Pancreas (tissue), 10 donors: ENCODE data around the gene PHOX2B. TPM values are rescaled to one million over a fixed set of nuclear protein-coding genes. Genes with fewer than 3 reads are reported as not detected.

Experiments used
- ATAC-seq, 4 donors: fragments of 200-7000 bp; cut with Tn5 transposase; one replicate each; pipeline versions ENCODE4 v1.8.0 to v1.9.1; 2020; ENCODE audit warnings: mild to moderate bottlenecking in 4 of 4, moderate library complexity in 4 of 4
- DNase-seq, 6 donors: peaks; one replicate each; pipeline ENCODE4 v3.0.0-alpha.2; 2020
- FAIRE-seq: peaks from 2 replicates; lab custom pipeline; 2012; peaks lifted over from hg19 to GRCh38; lab: Jason Lieb, UNC
- H3K27ac ChIP-seq, 4 donors: fragments of 200-600 bp; sonication (generic); 1 replicate in 3 of 4; 2 replicates in 1 of 4; pipeline versions ENCODE4 v1.5.0 to v1.8.0; 2020
- H3K27me3 ChIP-seq, 4 donors: fragments of 200-600 bp; one replicate each; pipeline ENCODE4 v1.8.0; 2021
- H3K36me3 ChIP-seq, 3 donors: fragments of 200-600 bp; sonication (generic) in 1 of 3; one replicate each; pipeline versions ENCODE4 v1.5.0 to v1.8.0; 2020 to 2021
- H3K4me1 ChIP-seq, 3 donors: fragments of 200-600 bp; one replicate each; pipeline ENCODE4 v1.8.0; 2021
- H3K4me3 ChIP-seq, 4 donors: fragments of 200-600 bp; sonication (generic) in 2 of 4; one replicate each; pipeline versions ENCODE4 v1.5.0 to v1.8.0; 2020 to 2021
- H3K9me3 ChIP-seq, 4 donors: fragments of 200-600 bp; one replicate each; pipeline ENCODE4 v1.8.0; 2021
- CTCF ChIP-seq, 4 donors: fragments of 200-600 bp; sonication (generic) in 3 of 4; IDR thresholded peaks; one replicate each; pipeline versions ENCODE4 v1.5.0 to v1.8.0; 2021; ENCODE audit warnings: antibody characterized with exemption in 4 of 4
- WGBS, 2 donors: extraction: QIAGEN DNeasy Blood & Tissue Kit; methylation state at CpG; one replicate each; pipeline ENCODE4 v1.1.7; 2013; 5-methylcytosine and 5-hydroxymethylcytosine counted together
- intact Hi-C, 3 donors: fragments of 100-400 bp; cut with DNase I; formaldehyde crosslinking; loops; one replicate each; pipeline versions ENCODE4 v1.11.1 to v1.14.2; 2022
- polyA plus RNA-seq, 2 donors: library from polyadenylated mRNA; stranded (reverse); fragments of 200-250 nt; gene quantifications; one replicate each; pipeline ENCODE4 v1.2.3, GENCODE V29; 2013
- total RNA-seq, 6 donors: library from RNA; stranded (reverse); fragmentation: NEBNext Ultra II Directional in 4 of 6; extraction: Animal tissue kit (Norgen Biotek cat#: 25700) in 4 of 6; gene quantifications; one replicate each; pipeline versions ENCODE4 v1.2.1 to v1.2.4, GENCODE V29; 2021 to 2023
- donor health status: healthy with polysubstance abuse.
- donor health status: DM: no; HTN: no; CAD: no; lungs with moderate emphysema.
- donor health status: DM: no; HTN: no; CAD: no.
- donor health status: control.
- donor health status: control.
- donor health status: Bipolar disorder and iron deficiency.
- donor health status: DM: yes; HTN: yes; CAD: no.
- donor health status: DM: no; HTN: no; CAD: no.
- donor health status: DM: no; HTN: no; CAD: no.
- donor health status: DM: yes; HTN: yes; CAD: no.

Gene PHOX2B
- total and polyA plus RNA-seq, 8 donors: 0.54 TPM; not detected in 7

- TF ChIP-seq CTCF (IDR thresholded peaks at IDR 0.05): no peak
- Histone ChIP-seq H3K9me3 (no peaks in the 10 kb centered on the region), H3K4me3 (no peak overlapping the region), H3K4me1 (no peaks in the 10 kb centered on the region), H3K36me3 (no peaks in the 10 kb centered on the region), H3K27me3 (no peaks in the 10 kb centered on the region), H3K27ac (no peak overlapping the region)
- ATAC-seq (no peak), DNase-seq (no peak), FAIRE-seq (no peak)
- WGBS, 2 donors: 39 to 49% methylated on average over 3 of the region's 3 CpGs
- intact Hi-C loops: no loop called here
These were observed 43.6 kb upstream of the PHOX2B start for GRCh38 chr4:41792166-41792565.

GRCh38 chr4:41791557-41791956 is 43.0 kb upstream of the PHOX2B start:
- no peak for ATAC-seq
- Histone ChIP-seq H3K27me3 (no peaks in the 10 kb centered on the region), H3K27ac (no peak overlapping the region), H3K4me1 (no peaks in the 10 kb centered on the region), H3K4me3 (no peak overlapping the region), H3K9me3 (peaks cover 0 to under 1% (median 0%) of the 10 kb centered on the region in 4 donors), H3K36me3 (no peaks in the 10 kb centered on the region)
- no peak for DNase-seq
- no peak for TF ChIP-seq CTCF (IDR thresholded peaks at IDR 0.05)
- intact Hi-C loops: no loop called here
- FAIRE-seq: no peak
- 67 to 84% methylated on average over 2 of the region's 2 CpGs for WGBS, 2 donors

- H3K4me3 ChIP-seq: no peak overlapping the region
- no peaks in the 10 kb centered on the region for H3K36me3 ChIP-seq
- no peak overlapping the region for H3K27ac ChIP-seq
- ATAC-seq: no peak
- peaks cover 0 to 3% (median 0%) of the 10 kb centered on the region in 4 donors for H3K9me3 ChIP-seq
- DNase-seq: no peak
- FAIRE-seq: no peak
- no peaks in the 10 kb centered on the region for H3K27me3 ChIP-seq
- no peak for TF ChIP-seq CTCF (IDR thresholded peaks at IDR 0.05)
- intact Hi-C loops: no loop called here
- H3K4me1 ChIP-seq: no peaks in the 10 kb centered on the region
- WGBS, 2 donors: 53 to 58% methylated on average over 8 of the region's 8 CpGs
These were observed 39.4 kb upstream of the PHOX2B start for GRCh38 chr4:41787931-41788330.

GRCh38 chr4:41785665-41786064 is 37.1 kb upstream of the PHOX2B start:
- TF ChIP-seq CTCF (IDR thresholded peaks at IDR 0.05): no peak
- no peak overlapping the region for H3K4me3 ChIP-seq
- no peak overlapping the region for H3K27ac ChIP-seq
- DNase-seq (no peak), FAIRE-seq (no peak), ATAC-seq (no peak)
- WGBS, 2 donors: 59 to 78% methylated on average over 1 of the region's 1 CpG
- H3K36me3 ChIP-seq: no peaks in the 10 kb centered on the region
- intact Hi-C loops: no loop called here
- no peaks in the 10 kb centered on the region for H3K27me3 ChIP-seq
- H3K4me1 ChIP-seq: no peaks in the 10 kb centered on the region
- H3K9me3 ChIP-seq: peaks cover 0 to 3% (median 0%) of the 10 kb centered on the region in 4 donors

- no peak for ATAC-seq
- H3K36me3 ChIP-seq: no peaks in the 10 kb centered on the region
- WGBS, 2 donors: 68 to 78% methylated on average over 9 of the region's 9 CpGs
- H3K27me3 ChIP-seq: no peaks in the 10 kb centered on the region
- H3K27ac ChIP-seq: no peak overlapping the region
- intact Hi-C loops: no loop called here
- DNase-seq: no peak
- H3K4me3 ChIP-seq: no peak overlapping the region
- TF ChIP-seq CTCF (IDR thresholded peaks at IDR 0.05): no peak
- H3K9me3 ChIP-seq: peaks cover 0 to 3% (median 0%) of the 10 kb centered on the region in 4 donors
- H3K4me1 ChIP-seq: no peaks in the 10 kb centered on the region
- FAIRE-seq: no peak
These were observed 35.9 kb upstream of the PHOX2B start for GRCh38 chr4:41784191-41784979.
